GM10266 (cell line): ENCODE results near the gene RNF227.
"Not testable (repeated sequence)": the region's sequence is repeated elsewhere in the genome, so short reads cannot be mapped to it uniquely, and the experiment has no call there.

Experiments used
- DNase-seq: peaks from one replicate; pipeline ENCODE4 v3.0.0; 2012; ENCODE audit errors: extremely low spot score
- TF ChIP-seq, protein P1 (sequence below): IDR thresholded peaks from 2 replicates; pipeline ENCODE4 v1.5.1; 2012; ENCODE audit warnings: mild to moderate bottlenecking, low read depth; ENCODE audit not compliant: control insufficient read depth, insufficient read depth; ENCODE audit errors: missing control alignments

RNF227 gene

GRCh38 chr17:7915611-7916384 lies at the start of gene RNF227:
RNF227 (minus strand) TSS chr17:7916289; CDS start chr17:7916195, 94 bp downstream.
- DNase-seq, result peak; percentile 90
- TF ChIP-seq, protein P1, sequence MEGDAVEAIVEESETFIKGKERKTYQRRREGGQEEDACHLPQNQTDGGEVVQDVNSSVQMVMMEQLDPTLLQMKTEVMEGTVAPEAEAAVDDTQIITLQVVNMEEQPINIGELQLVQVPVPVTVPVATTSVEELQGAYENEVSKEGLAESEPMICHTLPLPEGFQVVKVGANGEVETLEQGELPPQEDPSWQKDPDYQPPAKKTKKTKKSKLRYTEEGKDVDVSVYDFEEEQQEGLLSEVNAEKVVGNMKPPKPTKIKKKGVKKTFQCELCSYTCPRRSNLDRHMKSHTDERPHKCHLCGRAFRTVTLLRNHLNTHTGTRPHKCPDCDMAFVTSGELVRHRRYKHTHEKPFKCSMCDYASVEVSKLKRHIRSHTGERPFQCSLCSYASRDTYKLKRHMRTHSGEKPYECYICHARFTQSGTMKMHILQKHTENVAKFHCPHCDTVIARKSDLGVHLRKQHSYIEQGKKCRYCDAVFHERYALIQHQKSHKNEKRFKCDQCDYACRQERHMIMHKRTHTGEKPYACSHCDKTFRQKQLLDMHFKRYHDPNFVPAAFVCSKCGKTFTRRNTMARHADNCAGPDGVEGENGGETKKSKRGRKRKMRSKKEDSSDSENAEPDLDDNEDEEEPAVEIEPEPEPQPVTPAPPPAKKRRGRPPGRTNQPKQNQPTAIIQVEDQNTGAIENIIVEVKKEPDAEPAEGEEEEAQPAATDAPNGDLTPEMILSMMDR, result no peak

- TF ChIP-seq, protein P1, result no peak
- no peak for DNase-seq
Observed at GRCh38 chr17:7961421-7961820, 45.3 kb upstream of the RNF227 start.

GRCh38 chr17:7959503-7960253 lies 43.6 kb upstream of the RNF227 start:
- TF ChIP-seq, protein P1, result no peak
- no peak for DNase-seq

GRCh38 chr17:7956228-7956965 lies 40.3 kb upstream of the RNF227 start:
- TF ChIP-seq, protein P1, result no peak
- DNase-seq, result no peak

DNA sequence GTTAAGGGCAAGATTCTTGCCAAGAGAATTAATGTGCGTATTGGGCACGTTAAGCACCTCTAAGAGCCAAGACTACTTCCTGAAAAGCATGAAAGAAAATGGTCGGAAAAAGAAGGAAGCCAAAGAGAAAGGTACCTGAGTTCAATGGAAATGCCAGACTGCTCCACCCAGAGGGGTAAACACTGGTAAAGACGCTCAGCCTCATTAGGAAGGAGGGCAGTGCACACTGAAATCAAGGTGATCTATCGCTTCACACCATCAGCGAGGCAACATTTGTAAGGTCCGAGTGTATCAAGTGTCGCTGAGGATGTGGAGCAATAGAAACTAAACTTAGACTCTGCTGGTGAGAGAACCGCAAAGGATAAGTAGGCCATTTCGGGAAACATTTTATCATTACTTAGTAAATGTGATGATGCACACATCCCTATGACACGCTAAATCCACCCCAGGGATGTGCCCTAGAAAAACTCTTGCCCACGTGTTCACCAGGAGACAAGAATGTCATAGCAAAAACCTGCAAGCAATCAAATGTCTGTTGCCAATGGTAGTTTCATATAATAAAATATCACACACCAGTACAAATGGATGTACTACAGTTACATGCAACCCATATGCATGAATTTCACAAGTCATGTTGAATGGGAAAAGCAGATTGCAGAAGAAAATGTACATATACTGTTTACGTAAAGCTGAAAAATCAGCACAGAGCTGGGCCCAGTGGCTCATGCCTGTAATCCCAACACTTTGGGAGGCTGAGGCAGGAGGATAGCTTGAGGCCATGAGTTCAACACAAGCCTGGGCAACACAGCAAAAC lies 39.5 kb upstream of the RNF227 start:
- TF ChIP-seq, protein P1, result no peak
- DNase-seq, result no peak

- DNase-seq, result not testable (repeated sequence)
Observed at GRCh38 chr17:7953266-7953665, 37.2 kb upstream of the RNF227 start.
